C4-2B (cell line): ENCODE data around the gene BABAM2.

Experiments
- CTCF ChIP-seq: fragments of 450-650 bp; conservative IDR thresholded peaks from 2 replicates; pipeline ENCODE4 v1.5.1; 2017; ENCODE audit warnings: mild to moderate bottlenecking
- ZFX ChIP-seq: fragments of 450-650 bp; IDR thresholded peaks from 2 replicates; pipeline ENCODE4 v1.6.1; 2017

GRCh38 chr2:28004086-28004485, 113.6 kb downstream of the BABAM2 start:
- TF ChIP-seq CTCF (no peak), ZFX (no peak)
